IPS-18c (cell line): ENCODE data around the gene CALM1.

ENCODE experiments used
- H3K4me3 ChIP-seq: 2 replicates; pipeline ENCODE4 v1.7.0; 2013; ENCODE audit warnings: low read depth, mild to moderate bottlenecking, low read length, moderate library complexity; ENCODE audit not compliant: insufficient read depth
- H3K9me3 ChIP-seq: one replicate; pipeline ENCODE4 v1.6.1; 2013; ENCODE audit warnings: mild to moderate bottlenecking, low read length, moderate library complexity; ENCODE audit not compliant: control insufficient read depth, insufficient read depth

CALM1 gene

GRCh38 chr14:90399541-90400444, 3.0 kb downstream of the CALM1 start:
- H3K4me3 ChIP-seq = no peak overlapping the region
- no peaks in the 10 kb centered on the region for H3K9me3 ChIP-seq

DNA sequence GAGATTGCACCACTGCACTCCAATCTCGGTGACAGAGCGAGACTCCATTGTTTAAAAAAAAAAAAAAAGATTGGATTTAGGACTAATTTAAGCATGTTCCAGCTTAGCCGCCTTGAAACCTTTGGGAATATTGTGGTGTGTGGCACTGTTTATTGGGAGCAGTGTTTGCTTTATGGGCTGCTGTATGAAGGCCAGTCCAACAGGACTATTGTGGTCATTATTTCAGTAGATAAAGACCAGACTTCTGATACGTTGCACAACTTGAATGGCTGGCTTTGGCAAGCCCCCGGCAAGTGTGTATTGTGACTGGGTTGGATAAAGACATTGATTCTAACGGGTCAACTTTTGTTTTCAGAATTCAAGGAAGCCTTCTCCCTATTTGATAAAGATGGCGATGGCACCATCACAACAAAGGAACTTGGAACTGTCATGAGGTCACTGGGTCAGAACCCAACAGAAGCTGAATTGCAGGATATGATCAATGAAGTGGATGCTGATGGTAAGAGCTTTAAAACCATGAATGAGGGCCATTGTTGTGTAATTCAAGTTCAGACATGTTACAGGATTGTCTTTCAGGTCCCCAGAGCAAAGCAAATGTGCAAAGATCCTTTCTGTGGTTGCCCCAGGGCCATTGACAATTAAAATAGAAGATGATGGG, 4.2 kb downstream of the CALM1 start:
- Histone ChIP-seq H3K9me3 (no peaks in the 10 kb centered on the region), H3K4me3 (no peak overlapping the region)

DNA sequence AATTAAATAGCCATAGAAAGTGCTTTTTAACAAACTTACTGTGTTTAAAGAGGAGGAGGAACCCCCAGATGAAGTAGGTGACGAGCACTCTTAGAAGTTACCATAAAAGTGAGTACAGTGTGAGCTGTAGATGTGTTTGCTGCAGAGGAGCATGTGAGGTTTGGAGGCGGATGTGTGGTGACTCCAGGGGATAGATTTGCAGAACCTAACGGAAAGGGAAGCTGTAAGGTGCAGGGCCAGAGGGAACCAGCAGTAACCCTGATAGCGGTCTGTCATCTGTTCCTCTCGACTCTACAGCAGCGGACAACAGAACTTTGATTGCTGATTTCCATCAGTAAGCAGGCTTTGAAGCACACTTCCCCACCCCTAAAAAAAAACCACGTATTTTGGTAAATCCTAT, 5.2 kb downstream of the CALM1 start:
- no peaks in the 10 kb centered on the region for H3K9me3 ChIP-seq
- no peak overlapping the region for H3K4me3 ChIP-seq

GRCh38 chr14:90403065-90403464, 6.2 kb downstream of the CALM1 start:
- H3K9me3 ChIP-seq = no peaks in the 10 kb centered on the region
- no peak overlapping the region for H3K4me3 ChIP-seq

GRCh38 chr14:90405101-90405500, 8.3 kb downstream of the CALM1 start:
- H3K4me3 ChIP-seq = no peak overlapping the region

DNA sequence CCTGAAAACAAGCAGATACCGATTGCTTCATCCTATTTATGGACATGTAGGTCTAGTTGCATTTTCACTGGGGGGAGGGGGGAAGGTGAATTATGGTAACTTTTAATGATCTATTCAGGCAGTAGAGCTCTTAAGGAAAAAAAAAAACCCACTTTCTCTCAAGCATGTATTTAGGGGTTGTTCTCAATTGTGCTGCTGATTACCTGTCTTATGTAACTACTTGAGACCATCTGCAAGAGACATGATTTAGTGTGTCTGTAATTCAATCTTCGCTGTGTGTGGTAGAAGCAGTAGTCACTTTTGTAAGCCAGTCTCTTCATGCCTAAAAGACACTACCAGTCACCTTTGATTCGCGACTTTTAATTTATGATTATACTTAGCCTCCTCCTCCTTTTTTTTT, 8.9 kb downstream of the CALM1 start:
- no peak overlapping the region for H3K4me3 ChIP-seq
- H3K9me3 ChIP-seq = no peaks in the 10 kb centered on the region

More at GRCh38 chr14:90405101-90405500, 8.3 kb downstream of the CALM1 start:
- H3K9me3 ChIP-seq = no peaks in the 10 kb centered on the region

DNA sequence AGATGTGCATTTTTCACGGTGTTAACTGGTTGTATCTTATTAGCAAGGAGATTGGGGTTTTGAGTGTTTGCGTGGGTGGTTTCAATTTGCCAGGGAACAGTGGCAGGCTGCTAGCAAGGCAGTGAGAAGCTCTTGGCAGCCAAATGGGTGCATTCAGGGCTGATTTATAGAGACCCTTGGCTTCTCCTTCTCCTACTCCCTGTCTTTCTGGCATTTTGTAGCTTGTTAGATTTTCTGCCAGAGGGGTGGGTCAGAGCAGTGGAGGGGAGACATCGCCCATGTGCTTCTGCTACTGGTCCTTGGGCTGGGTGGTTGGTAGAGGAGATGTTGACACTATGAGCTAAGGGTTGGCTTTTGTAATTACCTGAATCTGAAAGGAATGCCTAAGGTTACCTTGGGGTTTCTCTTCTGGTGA, 9.6 kb downstream of the CALM1 start:
- H3K9me3 ChIP-seq = no peaks in the 10 kb centered on the region
- no peak overlapping the region for H3K4me3 ChIP-seq

DNA sequence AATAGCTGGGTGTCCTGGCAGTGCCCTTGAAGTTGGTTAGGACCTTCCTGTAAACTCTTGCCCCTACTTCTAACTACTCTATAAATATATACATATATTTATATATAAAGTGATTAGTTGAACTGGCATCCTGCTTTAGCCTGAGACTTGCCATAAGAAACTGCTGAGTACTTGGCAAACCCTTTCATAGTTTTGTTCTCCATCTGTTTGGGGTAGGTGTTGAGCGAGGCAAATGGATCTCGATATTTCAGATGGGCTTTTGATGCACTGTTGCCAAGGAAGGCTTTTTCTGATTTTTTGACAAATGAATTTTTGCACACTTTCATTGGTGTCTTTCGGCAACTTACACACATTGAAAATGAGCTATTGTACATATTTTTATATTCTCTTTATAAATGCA, 10.4 kb downstream of the CALM1 start:
- no peaks in the 10 kb centered on the region for H3K9me3 ChIP-seq
- H3K4me3 ChIP-seq = no peak overlapping the region

GRCh38 chr14:90408713-90409112, 11.9 kb downstream of the CALM1 start:
- no peaks in the 10 kb centered on the region for H3K9me3 ChIP-seq
- no peak overlapping the region for H3K4me3 ChIP-seq

DNA sequence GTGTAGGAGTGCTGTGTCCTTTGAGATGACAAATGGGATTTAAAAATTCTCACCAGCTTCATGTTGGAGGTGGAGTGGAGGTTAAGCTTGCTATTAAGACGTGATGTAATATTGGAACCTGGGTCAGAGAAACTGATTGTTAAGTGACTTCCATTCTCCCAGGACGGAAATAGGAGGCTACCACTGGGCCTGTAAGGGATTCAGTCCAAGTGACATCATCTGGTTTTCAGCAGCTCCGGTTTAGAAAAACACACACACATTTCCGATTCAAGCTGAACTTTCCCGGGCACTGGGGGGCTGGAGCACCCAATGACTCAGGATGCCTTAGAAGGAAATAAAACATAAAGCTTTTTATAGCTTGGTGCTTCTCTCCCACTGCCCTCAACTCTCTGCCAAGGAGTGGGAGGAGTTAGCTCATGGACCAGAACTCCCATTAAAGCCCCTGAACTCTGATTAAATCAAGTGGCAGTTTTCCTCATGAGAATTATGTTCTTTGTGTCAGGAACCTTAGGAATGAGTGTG, 12.4 kb downstream of the CALM1 start:
- Histone ChIP-seq H3K9me3 (no peaks in the 10 kb centered on the region), H3K4me3 (no peak overlapping the region)

GRCh38 chr14:90412058-90412457, 15.2 kb downstream of the CALM1 start:
- no peaks in the 10 kb centered on the region for H3K9me3 ChIP-seq
- H3K4me3 ChIP-seq = no peak overlapping the region

- H3K9me3 ChIP-seq = no peaks in the 10 kb centered on the region
- no peak overlapping the region for H3K4me3 ChIP-seq
Measured at GRCh38 chr14:90416720-90417119, 19.9 kb downstream of the CALM1 start.

DNA sequence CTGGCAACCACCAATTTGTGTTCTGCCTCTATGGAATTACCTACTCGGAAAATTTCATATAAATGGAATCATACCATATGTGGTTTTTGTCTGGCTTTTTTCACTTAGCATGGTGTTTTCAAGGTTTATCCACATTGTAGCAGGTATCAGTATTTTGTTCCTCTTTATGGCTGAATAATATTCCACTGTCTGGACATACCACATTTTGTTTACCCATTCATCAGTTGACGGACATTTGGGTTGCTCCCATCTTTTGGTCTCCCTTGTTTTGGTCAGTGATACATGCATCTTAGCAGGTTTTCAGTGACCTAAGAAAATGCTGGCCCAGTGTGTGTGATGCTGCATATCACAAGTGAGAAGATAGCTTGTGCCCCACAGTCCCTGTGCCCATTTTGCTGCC, 21.2 kb downstream of the CALM1 start:
- Histone ChIP-seq H3K9me3 (no peaks in the 10 kb centered on the region), H3K4me3 (no peak overlapping the region)

- H3K4me3 ChIP-seq = no peak overlapping the region
- H3K9me3 ChIP-seq = no peaks in the 10 kb centered on the region
Measured at GRCh38 chr14:90419200-90419599, 22.4 kb downstream of the CALM1 start.

DNA sequence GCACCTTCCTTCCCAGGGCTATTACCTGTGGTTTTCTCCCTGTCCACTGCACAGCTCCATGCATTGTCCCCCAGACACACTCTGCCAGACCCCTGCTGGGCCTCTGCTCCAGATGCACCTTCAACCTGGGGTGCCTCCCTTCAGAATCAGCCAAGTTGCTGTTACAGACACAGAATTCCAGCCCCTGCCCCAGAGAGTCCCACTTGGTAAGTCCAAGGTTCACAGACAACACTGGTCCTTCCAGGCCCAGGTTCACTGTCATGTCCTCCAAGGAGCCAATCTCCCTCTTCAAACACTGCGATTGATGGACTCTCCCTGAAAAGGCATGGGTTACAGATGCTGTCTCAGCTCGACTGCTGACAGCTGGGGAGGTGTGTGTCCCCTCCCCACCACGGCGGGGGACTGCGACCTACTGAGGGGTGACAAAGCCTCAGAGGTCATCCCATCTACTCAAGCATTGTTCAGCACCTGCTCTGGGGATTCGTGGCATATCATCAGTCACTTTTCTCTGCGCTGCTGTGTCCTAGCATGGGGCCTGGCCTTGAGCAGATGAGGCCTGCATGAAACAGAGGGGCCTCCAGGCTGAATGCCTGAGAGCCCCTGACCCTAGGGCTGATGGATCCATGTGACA, 24.3 kb downstream of the CALM1 start:
- H3K9me3 ChIP-seq = no peaks in the 10 kb centered on the region
- H3K4me3 ChIP-seq = no peak overlapping the region

GRCh38 chr14:90421632-90422020, 24.8 kb downstream of the CALM1 start:
- Histone ChIP-seq H3K9me3 (no peaks in the 10 kb centered on the region), H3K4me3 (no peak overlapping the region)

- H3K9me3 ChIP-seq = no peaks in the 10 kb centered on the region
- no peak overlapping the region for H3K4me3 ChIP-seq
Measured at GRCh38 chr14:90423166-90423565, 26.3 kb downstream of the CALM1 start.

DNA sequence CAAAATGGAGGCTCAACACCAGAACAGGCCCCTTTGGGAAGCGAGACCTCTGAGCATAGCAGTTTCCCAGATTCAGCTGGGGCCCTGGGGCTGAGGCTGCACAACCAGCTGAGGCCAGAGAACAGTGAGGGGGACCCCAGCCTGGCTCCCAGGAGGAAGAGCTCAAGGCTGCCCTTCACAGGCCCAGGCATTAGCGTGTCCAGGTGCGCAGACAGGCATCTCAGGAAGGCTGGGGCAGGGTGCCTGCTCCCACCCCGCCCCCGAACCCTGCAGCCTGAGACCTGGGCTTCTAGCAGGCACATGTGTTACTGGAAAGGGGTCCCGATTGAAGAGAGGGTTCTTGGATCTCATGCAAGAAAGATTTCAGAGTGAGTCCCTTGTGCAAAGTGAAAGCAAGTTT, 27.2 kb downstream of the CALM1 start:
- Histone ChIP-seq H3K9me3 (no peaks in the 10 kb centered on the region), H3K4me3 (no peak overlapping the region; the same call in 1 of the 2 replicates)
